Measurements from ENCODE around the gene THSD4. TPM values are rescaled to one million over a fixed set of nuclear protein-coding genes. Genes with fewer than 3 reads are reported as not detected.
"Not testable (repeated sequence)": the region's sequence is repeated elsewhere in the genome, so short reads cannot be mapped to it uniquely, and the experiment has no call there.

THSD4 gene
- polyA plus RNA-seq, 12 donors = 18.2 to 45.9 (median 26.2) TPM; not detected in 1

- no peak for DNase-seq
These were observed 5.2 kb downstream of the THSD4 start for GRCh38 chr15:71120428-71120944.

GRCh38 chr15:71121442-71121841, 6.2 kb downstream of the THSD4 start:
- DNase-seq = no peak

- DNase-seq = no peak
These were observed 9.9 kb downstream of the THSD4 start for GRCh38 chr15:71124937-71125790.

DNA sequence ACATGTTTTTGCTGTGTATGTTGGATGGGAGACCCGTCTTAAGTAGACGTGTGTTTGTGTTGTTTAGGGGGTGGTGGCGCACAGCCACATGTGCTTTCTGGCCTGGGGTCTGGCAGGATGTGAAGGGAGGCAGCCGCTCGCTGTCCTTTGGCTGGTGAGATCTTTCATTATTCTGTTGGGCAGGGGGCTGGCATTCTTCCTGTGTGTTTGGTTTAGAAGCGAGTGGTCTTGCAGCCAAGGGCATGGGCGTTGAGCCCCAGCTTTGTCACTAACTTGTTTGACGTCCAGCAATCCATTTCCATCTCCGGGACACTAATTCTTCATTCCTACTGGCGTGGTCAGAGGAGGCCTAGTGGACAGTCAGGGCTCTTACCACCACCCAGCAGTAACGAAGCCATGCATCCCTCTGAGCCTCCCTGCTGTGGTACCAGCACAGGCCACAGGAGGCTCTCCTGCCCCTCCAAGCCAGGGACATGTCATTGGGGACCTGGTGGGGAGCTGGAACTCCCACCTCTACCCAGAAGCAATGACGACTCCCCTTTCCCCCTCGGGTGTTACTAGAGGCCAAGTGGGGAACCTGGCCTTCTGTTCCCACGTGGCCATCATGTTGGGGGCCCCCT, 10.7 kb downstream of the THSD4 start:
- DNase-seq = no peak

DNA sequence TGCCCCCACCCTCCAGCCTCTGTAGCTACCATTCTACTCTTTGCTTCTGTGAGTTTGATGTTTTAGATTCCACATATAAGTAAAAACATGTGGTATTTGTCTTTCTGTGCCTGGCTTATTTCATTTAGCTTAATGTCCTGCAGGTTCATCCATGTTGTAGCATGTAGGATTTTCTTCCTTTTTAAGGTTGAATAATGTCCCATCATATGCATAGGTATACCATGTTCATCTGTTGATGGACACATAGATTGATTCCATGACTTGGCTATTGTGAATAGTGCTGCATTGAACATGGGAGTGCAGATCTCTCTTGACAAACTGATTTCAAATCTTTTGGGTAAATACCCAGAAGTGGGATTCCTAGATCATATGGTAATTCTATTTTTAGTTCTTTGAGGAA, 11.8 kb downstream of the THSD4 start:
- DNase-seq = no peak

DNA sequence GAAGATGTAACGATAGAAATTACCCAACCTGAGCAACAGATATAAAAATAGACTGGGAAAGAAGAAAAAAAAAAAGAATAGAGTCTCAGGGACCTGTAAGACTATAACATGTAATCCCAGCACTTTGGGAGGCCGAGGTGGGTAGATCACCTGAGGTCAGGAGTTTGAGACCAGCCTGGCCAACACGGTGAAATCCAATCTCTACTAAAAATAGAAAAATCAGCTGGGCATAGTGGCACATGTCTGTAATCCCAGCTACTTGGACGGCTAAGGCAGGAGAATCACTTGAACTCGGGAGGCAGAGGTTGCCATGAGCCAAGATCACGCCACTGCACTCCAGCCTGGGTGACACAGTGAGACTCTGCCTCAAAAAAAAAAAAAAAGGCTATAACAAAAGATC, 12.9 kb downstream of the THSD4 start:
- not testable (repeated sequence) for DNase-seq

DNA sequence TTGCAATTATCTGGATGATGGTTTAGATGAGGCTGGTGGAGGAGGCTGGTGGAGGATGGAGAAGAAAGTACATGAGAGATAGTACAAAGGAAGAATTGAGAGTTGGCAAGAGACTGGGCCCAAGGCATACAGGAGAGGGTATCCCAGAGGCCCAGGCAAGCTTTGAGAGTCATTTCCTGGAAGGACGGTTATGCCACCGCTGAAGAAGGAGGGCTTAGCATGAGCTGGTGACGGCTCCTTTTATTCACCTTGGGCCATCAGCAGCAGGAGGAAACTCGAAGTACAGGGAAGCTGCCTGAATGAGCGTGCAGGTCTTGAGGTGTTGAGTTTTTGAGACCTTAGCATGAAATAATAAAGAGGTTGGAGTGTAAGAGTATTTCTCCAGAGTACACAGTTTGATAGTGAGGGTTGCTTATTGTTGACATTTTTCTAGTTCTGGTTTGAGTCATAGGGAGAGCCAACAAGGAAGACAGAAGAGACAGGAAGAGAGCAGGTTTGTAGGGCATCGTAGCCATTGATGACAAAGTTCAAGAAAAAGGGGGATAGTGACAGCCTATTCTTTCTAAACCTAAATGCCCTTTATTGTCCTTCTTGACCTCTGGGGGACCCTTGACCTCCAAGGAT, 13.8 kb downstream of the THSD4 start:
- no peak for DNase-seq

GRCh38 chr15:71129669-71130068, 14.4 kb downstream of the THSD4 start:
- DNase-seq = no peak

DNA sequence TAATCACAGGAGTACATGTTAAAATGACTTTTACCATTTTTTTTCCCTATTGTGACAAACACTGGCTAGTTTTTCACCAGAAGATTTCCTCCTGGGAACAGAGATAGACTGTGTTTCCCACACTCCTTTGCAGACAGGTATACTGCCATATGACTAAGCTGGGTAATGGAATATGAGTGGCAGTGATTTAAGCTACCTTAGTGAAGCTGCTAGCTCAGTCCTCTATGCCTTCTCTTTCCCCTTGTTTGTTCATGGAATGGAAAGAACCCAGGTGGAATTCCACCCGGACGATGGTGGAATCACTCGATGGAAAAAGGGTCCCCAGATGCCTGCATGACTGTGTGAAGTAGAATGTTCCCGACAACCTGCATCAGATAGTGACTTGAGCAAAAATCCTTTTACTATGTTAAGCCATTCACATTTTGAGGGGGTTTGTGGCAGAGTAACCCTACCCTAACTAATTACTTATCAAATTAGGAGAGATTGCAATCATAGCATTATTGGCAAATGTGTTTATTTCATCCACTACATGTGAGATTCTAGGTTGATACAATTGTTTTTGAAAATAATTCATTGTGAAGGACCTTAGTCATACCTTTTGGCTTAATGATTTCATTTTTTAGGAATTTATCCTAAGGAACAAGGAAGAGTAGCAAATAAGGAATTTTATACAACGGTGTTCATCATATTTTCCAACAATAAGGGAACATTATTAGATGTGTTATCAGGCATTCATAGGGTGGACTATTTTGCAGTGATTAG, 16.5 kb downstream of the THSD4 start:
- no peak for DNase-seq

GRCh38 chr15:71133747-71134472, 18.6 kb downstream of the THSD4 start:
- no peak for DNase-seq

DNA sequence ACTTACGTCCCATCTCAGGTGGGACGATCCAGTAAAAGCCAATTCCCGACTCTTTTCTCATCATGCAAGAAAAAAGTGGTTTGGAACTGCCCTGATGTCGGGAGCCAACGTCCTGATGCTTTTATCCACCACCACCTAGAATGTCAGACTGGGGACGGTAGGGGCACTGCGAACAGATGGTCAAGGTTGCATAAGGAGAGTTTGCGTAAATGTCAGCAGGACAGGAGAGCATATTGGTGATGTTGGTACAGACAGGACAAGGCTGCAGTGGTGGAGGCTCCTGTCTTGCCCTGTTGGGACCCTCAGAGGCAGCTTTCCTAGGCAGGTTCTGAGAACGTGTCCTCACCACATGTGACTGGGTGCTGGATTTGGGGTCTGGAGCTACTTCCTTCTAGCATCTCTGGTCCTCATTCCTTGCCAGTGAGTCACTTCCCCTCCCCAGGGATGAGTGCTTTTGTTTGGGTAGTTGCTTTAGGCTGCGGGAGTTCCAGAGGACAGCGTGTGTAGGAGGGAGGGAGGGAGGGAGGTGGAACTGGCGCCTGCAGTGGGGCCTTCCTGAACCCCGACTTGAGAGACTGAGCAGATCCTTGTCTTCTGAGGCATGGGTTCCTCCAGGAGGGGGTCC, 21.0 kb downstream of the THSD4 start:
- no peak for DNase-seq

DNA sequence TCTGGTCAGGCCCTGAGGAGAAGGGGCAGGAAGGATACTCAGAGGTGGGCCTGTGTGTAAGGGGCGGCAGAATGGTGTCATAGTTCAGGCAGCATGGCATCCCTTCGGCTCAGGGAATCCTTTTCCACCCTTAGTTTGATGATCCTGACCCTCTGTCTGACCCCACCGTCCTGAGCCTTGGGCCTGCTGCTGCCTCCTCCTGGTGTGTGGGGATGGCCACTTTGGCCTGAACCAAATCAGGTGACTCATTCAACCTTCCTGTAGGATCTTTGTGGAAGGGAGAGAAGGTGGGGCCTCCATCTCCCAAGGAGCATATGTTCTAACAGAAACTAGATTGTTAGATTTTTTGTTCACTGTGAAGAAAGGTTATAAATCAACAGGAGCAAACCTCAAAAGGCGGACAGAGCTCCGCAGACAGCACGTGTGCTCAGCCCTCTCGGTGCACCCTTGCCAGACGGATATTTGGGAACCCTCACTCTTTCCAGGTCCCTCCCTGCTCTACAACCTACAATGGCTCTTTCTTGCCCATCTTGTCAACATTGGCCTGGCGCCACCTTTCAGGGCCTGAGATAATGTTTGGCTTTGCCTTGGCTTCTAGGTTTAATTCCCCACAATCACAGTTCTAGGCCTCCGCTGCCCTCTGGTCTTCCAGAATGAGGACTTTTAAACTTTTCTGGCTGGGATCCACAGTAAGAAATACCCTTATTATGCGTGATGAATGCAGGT, 21.7 kb downstream of the THSD4 start:
- DNase-seq = no peak

DNA sequence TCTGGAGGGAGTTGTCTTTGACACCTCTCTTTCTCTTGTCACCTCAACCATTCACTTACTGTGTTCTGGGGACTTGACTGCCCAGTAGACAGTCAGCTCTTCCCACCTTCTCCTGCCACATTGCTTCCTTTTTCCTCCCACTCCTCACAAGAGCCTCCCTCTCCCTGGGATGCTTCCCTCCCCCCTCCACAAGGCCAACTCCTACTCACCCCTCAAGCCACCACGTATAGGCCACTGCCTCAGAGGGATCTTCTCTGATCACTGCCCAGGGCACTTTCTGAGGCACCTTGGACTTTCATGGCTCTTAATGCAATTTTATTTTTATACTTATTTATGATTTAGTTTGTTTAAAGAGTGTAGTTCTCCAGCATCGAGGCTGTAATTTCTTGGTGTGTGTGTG, 23.2 kb downstream of the THSD4 start:
- DNase-seq = no peak

GRCh38 chr15:71139241-71139640, 24.0 kb downstream of the THSD4 start:
- DNase-seq = no peak

- no peak for DNase-seq
These were observed 26.3 kb downstream of the THSD4 start for GRCh38 chr15:71141572-71141971.

DNA sequence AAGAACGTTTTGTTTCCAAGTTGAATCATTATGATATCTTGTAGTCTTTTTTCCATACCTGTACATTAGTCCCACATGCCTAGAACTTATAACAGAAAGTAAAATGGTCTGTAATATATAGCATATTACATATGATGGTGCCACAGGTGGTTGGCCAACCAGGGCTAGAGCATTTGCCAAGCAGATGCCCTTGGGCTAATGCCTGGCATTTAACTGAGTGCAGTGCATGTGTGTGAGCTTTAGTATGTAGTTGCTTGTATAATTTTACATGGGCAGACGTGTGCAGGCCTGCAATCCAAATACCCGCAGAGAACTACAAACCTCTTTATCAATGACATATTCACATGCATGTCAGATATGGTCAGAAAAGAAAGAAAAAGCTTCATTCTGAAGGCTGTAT, 27.5 kb downstream of the THSD4 start:
- no peak for DNase-seq

DNA sequence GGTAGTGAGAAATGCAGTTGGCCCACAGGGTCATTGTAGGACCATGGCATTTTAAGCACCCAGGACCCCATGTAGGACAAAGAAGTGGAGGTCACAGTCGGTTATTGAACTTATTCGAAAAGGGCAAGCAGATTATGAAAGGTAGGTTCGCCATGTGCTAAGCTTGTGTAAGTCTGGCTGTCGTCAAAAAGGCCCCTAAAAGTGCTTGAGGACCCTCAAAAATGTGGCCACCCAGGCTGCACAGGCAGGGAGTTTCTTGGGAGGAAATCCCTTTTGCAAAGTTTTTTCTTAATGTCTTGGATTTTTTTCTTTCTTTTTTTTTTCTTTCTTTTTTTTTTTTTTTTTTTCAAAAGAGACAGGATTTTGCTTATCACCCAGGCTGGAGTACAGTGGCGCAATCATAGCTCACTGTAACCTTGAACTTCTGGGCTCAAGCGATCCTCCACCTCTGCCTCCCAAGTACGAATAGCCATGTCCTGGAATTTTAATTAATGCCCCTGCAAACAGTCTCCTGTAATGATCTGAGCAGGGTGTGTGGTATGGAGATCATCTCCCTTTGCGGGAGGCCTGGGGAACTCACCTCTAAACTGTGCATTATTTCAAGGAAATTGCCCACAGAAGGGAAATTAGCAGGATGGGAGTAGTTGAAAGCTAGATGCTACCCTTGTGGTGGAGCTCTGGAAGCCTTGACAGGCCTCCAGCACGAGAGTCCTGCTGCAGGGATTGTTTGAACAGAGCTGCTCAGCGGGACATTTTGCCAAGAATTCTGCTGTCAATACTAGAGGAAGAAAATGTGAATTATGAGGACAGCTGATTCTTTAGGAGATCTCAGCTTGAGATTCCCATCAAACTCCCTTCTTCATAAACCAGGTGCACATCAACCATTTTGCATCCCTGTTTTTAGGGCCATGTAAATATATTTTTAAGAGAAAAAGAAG, 28.4 kb downstream of the THSD4 start:
- no peak for DNase-seq

DNA sequence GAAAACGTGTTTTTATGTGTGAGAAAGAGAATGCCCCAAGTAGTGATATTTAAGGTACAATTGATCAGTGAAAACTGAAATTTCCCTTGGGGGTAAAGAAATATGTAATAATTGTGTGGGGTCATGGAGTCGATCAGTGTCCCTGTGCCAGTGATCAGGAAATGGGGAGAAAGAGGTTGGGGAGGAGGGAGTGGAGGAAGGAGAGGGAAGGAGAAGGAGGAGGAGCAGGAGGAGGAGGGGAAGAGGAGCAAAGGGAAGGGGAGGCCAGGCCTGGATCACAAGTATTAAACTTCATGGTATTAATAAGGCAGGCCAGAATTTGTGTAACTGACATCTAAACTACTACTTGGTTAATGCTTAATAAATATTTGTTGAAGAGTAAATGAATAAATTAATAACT, 30.4 kb downstream of the THSD4 start:
- no peak for DNase-seq

DNA sequence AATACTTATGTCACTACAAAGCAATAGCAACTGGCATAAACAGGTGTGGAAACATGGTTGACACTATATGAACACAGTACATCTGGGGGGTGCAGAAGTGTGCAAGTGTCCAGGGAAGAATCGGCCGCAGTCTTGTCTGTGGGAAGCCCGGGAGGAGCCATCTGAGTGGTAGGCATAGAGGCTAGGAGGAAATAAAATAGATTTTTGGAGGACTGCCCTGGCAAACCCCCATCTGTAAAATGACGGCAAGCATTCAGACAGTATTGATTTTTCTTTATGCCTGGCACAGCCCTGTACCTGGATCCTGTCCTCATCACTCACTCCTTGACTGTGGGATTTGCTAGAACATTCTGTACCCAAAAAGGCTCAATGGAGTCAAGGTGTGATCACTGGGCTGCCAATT, 31.3 kb downstream of the THSD4 start:
- DNase-seq = no peak
